Dermis blood vessel endothelial cell (primary cell): ENCODE results near the gene RPRM. TPM values are rescaled to one million over a fixed set of nuclear protein-coding genes. Genes with fewer than 3 reads are reported as not detected.
"Not testable (repeated sequence)": the region's sequence is repeated elsewhere in the genome, so short reads cannot be mapped to it uniquely, and the experiment has no call there.

Experiments
- DNase-seq: peaks from one replicate; pipeline ENCODE4 v3.0.0; 2010
- total RNA-seq: library from RNA; depleted of rRNA; stranded (reverse); fragments of >200 nt; gene quantifications from 2 replicates; pipeline ENCODE4 v1.2.3, GENCODE V29; 2014

Gene RPRM
- total RNA-seq, result not detected in 2 replicates

- DNase-seq, result peak; percentile 73
Measured at GRCh38 chr2:153478289-153479261, at the start of gene RPRM. TSS of gene RPRM (minus strand) at chr2:153478762. CDS start at chr2:153478565, 197 bp downstream.

GRCh38 chr2:153519257-153519875 lies 40.8 kb upstream of the RPRM start:
- peak; percentile 72 for DNase-seq

GRCh38 chr2:153512331-153512730 lies 33.8 kb upstream of the RPRM start:
- no peak for DNase-seq

GRCh38 chr2:153510996-153511395 lies 32.4 kb upstream of the RPRM start:
- DNase-seq, result no peak

- DNase-seq, result no peak
Measured at GRCh38 chr2:153509133-153509532, 30.6 kb upstream of the RPRM start.

GRCh38 chr2:153506499-153506898 lies 27.9 kb upstream of the RPRM start:
- not testable (repeated sequence) for DNase-seq

- DNase-seq, result no peak
Measured at GRCh38 chr2:153499439-153499838, 20.9 kb upstream of the RPRM start.

GRCh38 chr2:153497938-153498629 lies 19.5 kb upstream of the RPRM start:
- no peak for DNase-seq

GRCh38 chr2:153495725-153496124 lies 17.2 kb upstream of the RPRM start:
- no peak for DNase-seq

- DNase-seq, result no peak
Measured at GRCh38 chr2:153488072-153488471, 9.5 kb upstream of the RPRM start.

GRCh38 chr2:153487448-153487847 lies 8.9 kb upstream of the RPRM start:
- no peak for DNase-seq

- DNase-seq, result no peak
Measured at GRCh38 chr2:153479573-153479972, 1.0 kb upstream of the RPRM start.

- peak; percentile 4 for DNase-seq
Measured at GRCh38 chr2:153477636-153478288, 800 bp downstream of the RPRM start.

GRCh38 chr2:153476816-153477635 lies 1.5 kb downstream of the RPRM start:
- no peak for DNase-seq

- DNase-seq, result no peak
Measured at GRCh38 chr2:153476491-153476815, 2.1 kb downstream of the RPRM start.

GRCh38 chr2:153474876-153475435 lies 3.6 kb downstream of the RPRM start:
- no peak for DNase-seq

- no peak for DNase-seq
Measured at GRCh38 chr2:153474407-153474806, 4.2 kb downstream of the RPRM start.

- DNase-seq, result no peak
Measured at GRCh38 chr2:153470867-153471266, 7.7 kb downstream of the RPRM start.

- no peak for DNase-seq
Measured at GRCh38 chr2:153464395-153464794, 14.2 kb downstream of the RPRM start.

- no peak for DNase-seq
Measured at GRCh38 chr2:153462338-153462859, 16.2 kb downstream of the RPRM start.

- no peak for DNase-seq
Measured at GRCh38 chr2:153461453-153461852, 17.1 kb downstream of the RPRM start.
